ENCODE results near the gene SERPINE1. TPM values are rescaled to one million over a fixed set of nuclear protein-coding genes. Genes with fewer than 3 reads are reported as not detected.

SERPINE1 gene
- total RNA-seq, 1 donor from 2014 or later = 4.3 TPM

GRCh38 chr7:101159696-101160674 is 33.1 kb downstream of the SERPINE1 start:
- no peak for TF ChIP-seq CTCF (IDR thresholded peaks at IDR 0.05; ENCODE audit: borderline replicate concordance)
- Histone ChIP-seq H3K27ac (replicated peaks) (no peak overlapping the region), H3K27me3 (ENCODE audit: low read depth) (peaks cover 58% of the 10 kb centered on the region), H3K4me1 (peaks cover 36% of the 10 kb centered on the region), H3K4me3 (no peak overlapping the region), H3K36me3 (peaks cover 35% of the 10 kb centered on the region), H3K9me3 (replicated peaks) (no peaks in the 10 kb centered on the region)
- no peak for DNase-seq
- intact Hi-C loops (cut with micrococcal nuclease) = no loop called here

GRCh38 chr7:101160910-101161309 is 34.0 kb downstream of the SERPINE1 start:
- DNase-seq = no peak
- TF ChIP-seq CTCF (IDR thresholded peaks at IDR 0.05; ENCODE audit: borderline replicate concordance) = no peak
- Histone ChIP-seq H3K4me1 (peaks cover 38% of the 10 kb centered on the region), H3K4me3 (no peak overlapping the region), H3K9me3 (replicated peaks) (no peaks in the 10 kb centered on the region), H3K36me3 (peaks cover 35% of the 10 kb centered on the region), H3K27me3 (ENCODE audit: low read depth) (peaks cover 67% of the 10 kb centered on the region), H3K27ac (replicated peaks) (no peak overlapping the region)
- intact Hi-C loops (cut with micrococcal nuclease) = no loop called here

GRCh38 chr7:101161692-101162471 is 35.0 kb downstream of the SERPINE1 start:
- Histone ChIP-seq H3K9me3 (replicated peaks) (no peaks in the 10 kb centered on the region), H3K27me3 (ENCODE audit: low read depth) (peaks cover 77% of the 10 kb centered on the region), H3K36me3 (peaks cover 35% of the 10 kb centered on the region), H3K27ac (replicated peaks) (no peak overlapping the region), H3K4me1 (peaks cover 41% of the 10 kb centered on the region), H3K4me3 (peak overlapping the region; percentile 55)
- TF ChIP-seq CTCF (IDR thresholded peaks at IDR 0.05; ENCODE audit: borderline replicate concordance) = no peak
- DNase-seq = no peak
- intact Hi-C loops (cut with micrococcal nuclease) = no loop called here

- DNase-seq = peak; percentile 27
- peak overlapping the region; percentile 55 for H3K4me3 ChIP-seq
- peaks cover 85% of the 10 kb centered on the region for H3K27me3 ChIP-seq (ENCODE audit: low read depth)
- no peak for TF ChIP-seq CTCF (IDR thresholded peaks at IDR 0.05; ENCODE audit: borderline replicate concordance)
- H3K9me3 ChIP-seq (replicated peaks) = no peaks in the 10 kb centered on the region
- H3K36me3 ChIP-seq = peaks cover 27% of the 10 kb centered on the region
- peak overlapping the region; percentile 52 for H3K27ac ChIP-seq (replicated peaks)
- peaks cover 41% of the 10 kb centered on the region for H3K4me1 ChIP-seq
- intact Hi-C loops (cut with micrococcal nuclease) = no loop called here
These were observed 35.8 kb downstream of the SERPINE1 start for GRCh38 chr7:101162551-101163278.
